Hypothalamus (tissue), 51 donors: ENCODE data around the gene PPARA.

Experiments used
- DNase-seq, 51 donors: peaks; one replicate each; lab custom pipeline; 2025; lab: John Stamatoyannopoulos, UW

Gene PPARA

DNA sequence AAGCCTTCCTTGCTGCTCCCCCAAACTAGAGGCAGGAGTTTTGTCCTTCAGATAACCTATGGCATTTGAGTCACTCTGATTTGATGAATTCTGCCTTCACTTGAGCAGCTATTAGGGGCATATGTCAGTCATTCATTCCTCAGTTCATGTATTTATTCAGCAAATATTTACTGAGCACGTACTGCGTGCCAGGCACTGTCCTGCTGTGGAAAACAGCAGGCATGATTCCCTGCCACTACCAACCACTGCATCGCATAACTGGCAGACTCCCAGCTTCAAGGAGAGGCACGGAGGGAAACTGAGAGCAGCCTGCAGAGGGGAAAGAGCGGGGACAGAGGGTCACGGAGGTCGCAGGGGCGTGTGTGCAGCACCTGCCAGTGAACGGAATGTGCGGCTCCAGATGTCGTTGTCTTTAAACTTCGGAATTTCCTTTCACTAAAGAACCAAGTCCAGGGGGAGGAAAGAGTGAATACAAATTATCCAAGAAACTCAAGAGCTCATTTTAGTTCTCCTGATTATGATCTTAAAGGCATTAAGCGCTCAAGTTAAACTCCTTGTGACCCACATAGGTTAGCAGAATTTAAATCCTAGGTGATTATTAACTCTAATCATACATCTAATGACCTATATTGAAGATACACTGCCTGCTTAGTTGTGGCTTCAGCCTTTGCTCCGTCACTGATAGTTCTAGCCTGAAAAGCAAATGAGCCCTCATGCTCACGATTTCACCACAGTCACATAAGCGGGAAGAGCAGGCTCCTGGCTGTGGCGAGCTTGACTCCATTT is 12.6 kb downstream of the PPARA start:
- no peak for DNase-seq

DNA sequence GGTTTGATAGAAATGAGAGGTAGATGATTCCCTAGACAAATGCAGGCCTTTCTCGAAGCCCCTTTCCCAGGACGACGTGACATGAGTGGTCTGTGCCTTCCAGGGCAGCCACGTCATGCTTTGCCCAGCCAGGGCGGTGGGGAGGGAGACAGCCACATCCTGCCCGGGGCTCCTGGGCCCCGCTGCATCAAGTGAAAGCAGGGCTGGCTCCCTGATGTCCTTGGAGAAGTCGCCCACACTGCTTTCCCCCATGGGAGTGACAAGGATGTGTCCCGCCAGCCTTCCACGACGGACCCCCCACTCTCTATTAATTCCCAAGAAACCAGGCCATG is 13.2 kb downstream of the PPARA start:
- no peak for DNase-seq

DNA sequence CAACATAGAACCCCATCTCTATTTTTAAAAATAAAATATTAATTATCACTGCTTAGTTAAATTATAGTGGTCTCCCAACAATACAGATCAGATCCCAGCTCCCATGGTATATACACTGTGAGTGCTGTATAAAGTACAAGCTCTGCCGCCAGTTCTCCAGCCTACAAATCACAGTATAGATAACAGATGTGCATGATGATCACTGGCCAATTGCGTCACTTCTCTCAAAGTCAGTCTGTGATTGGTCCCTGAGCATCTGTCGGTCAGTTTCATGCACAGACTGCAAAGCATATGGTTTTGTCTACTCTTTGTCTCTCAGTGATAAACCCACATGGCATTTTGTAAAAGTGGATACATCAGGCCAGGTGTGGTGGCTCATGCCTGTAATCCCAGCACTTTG is 15.7 kb downstream of the PPARA start:
- DNase-seq, result no peak

DNA sequence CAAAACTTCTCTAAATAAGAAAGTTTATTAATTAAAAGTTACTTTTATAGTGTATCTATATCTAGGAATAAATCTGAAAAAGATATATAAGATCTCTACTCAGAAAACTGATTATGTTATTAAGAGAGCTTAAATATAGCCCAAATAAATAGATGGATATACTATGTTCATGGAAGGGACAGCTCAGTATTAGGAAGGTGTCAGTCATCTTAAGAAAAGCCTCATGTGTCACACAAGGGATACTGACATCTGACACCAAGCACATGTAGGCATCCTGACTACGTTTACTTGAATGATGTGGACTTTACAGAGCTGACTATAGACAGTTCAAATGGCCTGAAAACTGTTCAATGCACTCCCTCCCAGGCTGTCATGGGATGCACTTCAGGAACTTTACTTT is 19.3 kb downstream of the PPARA start:
- no peak for DNase-seq

DNA sequence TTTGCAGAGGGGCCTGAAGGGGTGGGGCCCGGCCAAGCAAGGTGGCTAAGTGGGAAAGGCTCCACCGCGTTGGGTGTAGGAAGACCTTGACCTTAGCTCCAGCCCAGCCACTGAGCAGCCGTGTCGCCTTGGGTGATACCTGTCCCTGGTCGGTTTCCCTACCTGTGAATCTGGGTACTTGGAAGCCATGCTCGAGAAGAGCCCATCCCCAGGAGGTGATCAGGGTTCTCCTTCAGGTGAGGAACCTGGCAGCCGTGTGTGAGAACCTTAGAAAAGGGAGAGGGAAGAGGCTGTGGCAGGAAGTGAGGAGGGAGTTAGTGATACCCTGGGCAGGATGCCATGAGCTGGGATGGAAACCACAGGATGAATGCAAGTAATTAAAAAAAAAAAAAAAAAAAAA is 21.6 kb downstream of the PPARA start:
- no peak for DNase-seq

DNA sequence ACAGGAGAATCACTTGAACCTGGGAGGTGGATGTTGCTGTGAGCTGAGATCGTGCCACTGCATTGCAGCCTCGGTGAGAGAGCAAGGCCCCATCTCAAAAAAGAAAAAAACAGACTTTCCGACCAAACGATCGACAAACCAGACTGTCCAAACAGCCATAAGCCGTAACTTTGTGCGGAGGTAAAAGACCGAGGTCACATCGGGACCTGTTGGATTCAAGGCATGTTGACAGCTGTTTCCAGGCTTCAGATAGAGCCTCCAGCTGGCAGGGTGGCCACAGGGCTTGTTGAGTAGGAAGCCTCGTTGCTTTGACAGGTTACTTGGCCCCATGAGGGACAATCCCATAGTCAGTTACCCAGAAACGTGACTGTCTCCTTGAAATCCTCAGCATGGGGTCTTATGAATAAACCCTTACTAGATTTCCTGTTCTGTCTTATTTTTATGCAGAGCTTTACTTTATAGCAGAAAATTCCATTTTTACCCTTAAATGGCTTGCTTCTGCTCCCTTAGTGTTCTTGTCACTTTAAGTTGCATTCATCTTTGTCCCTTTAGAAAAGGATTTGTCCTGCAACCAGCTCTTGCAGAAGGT is 22.3 kb downstream of the PPARA start:
- DNase-seq, result peak in 1 of 51 donors; percentile 17

DNA sequence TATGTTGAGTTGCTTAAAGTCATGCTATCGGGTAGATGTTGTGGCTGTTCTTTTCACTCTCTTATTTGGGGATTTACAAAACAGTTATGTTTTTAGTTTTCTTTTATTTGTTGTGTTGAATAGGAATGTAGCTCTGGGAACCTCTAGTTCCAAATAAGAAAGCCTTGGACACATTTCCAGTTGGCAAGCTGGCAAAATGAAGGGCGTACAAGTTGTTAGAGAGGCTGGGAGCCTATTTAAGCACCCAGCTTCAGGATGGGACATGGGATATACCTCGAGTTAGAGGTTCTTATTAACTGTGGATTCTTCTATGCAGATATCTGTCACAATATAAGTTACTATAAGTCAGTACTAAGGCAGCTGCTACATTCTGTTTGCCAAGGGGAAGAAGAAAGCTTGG is 22.8 kb downstream of the PPARA start:
- peak in 5 of 51 donors; percentile 4 to 32 (median 21) for DNase-seq

DNA sequence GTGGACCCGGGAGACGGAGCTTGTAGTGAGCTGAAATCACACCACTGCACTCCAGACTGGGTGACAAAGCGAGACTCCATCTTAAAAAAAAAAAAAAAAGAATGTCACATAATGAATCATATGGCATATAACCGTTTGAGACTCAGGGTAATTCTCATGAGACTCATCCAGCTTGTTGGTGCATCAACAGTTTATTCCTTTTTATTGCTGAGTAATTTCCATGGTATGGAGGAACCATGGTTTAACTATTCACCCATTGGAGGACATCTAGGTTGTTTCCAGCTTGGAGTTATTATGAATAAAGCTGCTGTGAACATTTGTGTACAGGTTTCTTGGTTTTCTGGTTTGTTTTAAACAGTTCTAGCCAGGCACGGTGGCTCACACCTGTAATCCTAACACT is 25.3 kb downstream of the PPARA start:
- no peak for DNase-seq

DNA sequence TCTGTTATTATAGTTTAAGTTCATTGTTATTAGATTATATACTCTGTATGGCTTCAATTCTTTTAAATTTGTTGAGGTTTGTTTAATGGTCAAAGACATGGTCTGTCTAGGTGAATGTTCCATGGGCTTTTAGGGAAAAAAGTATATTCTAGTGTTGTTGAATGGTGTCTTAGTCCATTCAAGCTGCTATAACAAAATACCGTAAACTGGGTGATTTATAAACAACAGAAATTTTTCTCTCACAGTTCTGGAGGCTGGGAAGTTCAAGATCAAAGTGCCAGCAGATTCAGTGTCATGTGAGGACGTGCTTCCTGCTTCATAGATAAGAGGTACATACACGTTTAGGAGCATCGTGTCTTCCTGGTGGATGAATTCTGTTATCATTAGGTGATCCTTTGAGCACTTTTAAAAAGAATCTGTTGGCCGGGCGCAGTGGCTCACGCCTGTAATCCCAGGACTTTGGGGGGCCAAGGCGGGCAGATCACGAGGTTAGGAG is 26.2 kb downstream of the PPARA start:
- DNase-seq, result no peak

DNA sequence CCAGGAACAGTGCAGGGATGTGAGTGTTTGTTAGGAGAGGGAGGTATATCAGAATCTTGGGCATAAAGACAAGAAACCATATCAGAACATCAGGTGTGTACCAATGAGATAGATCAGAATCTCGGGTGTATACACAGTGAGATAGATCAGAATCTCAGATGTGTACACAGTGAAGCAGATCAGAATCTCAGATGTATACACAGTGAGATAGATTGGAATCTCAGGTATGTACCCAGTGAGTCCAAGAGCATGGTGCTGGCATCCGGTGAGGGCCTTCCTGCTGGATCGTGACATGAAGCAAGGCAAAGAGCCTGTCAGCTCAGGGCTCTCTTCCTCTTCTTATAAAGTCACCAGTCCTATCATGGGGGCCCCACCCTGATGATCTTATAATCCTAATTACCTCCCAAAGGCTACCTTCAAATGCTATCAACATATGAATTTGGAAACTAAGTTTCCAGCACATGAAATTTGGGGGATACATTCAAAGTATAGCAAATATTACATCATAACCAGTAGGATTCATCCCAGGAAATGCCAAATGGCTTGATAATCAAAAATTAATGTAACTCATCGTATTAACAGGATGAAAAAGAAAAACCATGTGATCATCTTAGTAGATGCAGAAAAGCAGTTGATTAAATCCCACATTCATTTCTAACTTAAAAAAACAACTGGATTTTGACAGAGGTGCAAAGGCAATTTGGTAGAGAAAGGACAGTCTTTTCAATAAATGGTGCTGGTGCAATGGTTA is 28.6 kb downstream of the PPARA start:
- DNase-seq, result no peak

DNA sequence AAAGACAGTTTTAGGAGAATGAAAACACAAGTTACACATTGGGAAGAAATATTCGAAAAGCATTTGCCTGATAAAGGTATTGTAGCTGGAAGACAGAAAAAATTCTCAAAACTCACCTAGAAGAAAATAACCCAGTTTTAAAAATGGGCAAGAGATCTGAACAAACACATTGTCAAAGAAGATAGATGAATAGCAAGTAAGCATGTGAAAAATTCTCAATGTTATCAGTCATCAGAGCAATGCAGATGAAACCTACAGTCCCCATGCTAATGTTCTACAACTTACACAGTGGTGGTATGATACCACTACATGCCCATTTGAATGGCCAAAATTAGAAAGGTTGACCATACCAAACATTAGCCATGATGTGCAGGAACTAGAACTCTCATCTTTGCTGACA is 29.4 kb downstream of the PPARA start:
- no peak for DNase-seq

DNA sequence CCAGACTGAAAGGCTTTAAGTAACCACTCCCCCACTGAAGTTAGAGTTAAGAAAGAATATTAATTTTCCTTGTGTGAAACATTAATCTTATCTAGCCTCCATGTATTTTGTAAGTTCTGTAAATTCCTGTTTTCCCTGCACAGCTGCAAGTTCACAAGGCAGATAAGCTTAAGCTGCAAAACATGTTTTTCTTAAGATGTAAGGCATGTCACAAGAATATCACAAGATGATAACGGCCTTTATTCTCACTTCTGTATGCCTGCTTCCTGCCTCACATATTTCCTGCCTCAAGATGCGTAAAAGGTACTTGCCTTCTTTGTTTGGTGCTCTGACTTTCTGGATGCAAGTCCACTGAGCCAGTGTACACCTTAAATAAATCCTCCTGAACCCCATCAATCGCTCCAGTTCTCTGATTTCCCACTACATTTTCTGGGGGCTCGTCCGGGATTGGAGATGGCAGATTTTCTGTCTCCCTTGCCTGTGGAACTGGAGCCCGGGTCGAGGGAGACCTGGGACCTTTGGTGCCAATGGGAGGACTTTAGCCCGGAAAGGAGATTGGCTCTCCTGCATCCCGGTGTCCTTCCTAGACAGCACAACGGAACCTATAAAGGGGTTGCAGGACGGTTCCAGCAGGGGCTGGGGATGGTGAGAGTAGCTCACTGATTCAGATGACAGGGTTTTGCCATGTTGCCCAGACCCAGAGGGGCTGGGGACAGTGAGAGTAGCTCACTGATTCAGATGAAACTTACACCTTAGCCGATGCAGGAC is 30.2 kb downstream of the PPARA start:
- DNase-seq, result no peak

DNA sequence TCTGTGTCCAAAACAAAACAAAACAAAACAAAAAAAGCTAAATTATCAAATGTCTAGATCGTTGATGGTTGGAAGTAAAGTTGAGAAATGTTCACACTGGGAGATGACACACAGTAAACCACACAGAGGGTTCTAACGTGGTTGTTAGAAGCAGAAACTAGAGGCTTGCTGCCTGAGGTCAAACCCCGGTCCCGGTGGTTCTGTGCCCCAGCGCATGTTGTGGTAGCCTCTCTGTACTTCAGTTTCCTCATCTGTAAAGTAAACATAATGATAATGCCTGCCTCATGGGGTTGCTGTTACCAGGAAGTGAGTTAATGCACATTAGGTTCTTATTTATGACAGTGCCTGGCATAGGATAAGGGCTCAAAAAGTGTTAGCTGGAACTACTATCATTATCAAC is 33.4 kb downstream of the PPARA start:
- no peak for DNase-seq

DNA sequence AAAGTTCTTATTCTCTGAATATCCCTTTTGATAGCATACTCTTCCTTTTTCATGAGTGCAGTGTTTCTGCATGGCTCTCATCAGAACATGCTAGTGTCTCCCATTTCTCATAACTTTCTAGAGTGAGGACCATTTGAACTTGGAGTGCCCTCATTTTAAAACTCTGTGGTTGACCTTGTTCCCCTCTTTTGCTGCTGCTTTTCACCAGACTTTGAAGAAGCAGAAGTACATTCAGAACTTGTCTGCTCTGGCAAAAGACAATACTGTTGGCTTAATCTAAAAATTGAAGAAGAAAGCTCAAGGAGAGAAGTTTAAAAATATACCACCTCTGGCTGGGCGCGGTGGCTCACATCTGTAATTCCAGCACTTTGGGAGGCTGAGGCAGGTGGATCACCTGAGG is 35.0 kb downstream of the PPARA start:
- no peak for DNase-seq

DNA sequence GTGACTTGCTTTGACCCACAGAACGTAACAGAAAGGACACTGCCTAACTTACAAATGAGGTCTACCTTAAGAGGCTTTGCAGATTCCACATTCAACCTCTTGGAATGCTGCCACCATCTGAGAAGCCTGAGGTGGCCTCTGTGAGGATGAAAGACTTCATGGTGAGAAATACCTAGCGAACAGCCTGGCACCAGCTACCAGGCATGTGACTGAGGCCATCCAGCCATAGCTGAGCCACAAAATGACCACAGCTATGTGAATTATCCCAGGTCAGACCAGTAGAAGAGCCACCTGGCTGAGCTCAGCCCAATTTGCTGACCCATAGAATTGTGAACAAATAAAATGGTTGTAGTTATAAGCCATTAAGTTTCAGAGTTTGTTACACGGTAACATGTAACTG is 37.5 kb downstream of the PPARA start:
- DNase-seq, result no peak

DNA sequence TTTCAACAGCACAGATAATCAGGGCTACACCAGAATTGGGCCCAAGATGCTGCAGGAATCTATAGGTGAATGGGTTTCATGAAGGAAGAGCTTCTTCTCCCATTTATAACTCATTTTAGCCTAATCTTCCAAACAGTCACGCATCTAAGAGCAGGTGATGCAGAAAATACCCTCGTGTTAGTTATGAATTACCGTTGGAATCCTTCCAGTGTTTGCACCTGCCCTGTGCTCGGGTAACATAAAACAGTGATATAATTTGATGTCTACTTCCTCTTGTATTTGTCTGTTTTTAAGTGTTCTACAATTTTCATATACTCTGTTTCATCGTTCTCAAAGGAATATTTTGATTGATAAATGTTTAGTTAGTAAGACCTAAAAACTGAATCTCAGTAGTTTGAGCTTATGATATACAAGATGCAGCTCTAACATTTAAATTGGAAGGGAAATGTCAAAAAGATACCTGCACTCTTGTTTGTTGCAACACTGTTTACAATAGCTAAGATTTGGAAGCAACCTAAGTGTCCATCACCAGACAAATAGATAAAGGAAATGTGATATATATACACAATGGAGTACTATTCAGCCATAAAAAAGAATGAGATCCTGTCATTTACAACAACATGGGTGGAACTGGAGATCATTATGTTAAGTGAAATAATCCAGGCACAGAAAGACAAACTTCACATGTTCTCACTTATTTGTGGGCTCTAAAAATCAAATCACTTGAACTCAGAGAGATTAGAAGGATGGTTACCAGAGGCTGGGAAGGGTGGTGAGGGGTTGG is 42.1 kb downstream of the PPARA start:
- DNase-seq, result no peak

DNA sequence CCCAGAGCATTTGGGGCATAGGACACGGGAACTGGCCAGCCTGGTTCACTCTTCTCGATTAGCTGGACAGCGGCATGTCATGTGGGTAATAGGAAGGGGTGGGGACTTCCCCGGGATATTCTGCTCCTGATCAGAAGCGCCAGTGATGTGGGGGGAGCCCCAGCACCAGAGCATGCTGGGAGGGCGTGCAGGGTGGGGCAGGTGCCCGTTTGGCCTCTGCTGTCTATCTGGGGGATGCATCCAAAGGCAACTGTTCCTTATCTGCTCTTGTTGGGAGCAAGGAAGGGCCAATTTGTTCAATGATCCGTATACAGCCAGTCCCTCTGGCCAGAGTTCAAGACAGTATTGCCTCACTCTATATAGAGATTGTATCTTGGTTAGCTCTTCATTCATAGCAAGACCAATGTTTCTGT is 43.6 kb downstream of the PPARA start:
- no peak for DNase-seq

DNA sequence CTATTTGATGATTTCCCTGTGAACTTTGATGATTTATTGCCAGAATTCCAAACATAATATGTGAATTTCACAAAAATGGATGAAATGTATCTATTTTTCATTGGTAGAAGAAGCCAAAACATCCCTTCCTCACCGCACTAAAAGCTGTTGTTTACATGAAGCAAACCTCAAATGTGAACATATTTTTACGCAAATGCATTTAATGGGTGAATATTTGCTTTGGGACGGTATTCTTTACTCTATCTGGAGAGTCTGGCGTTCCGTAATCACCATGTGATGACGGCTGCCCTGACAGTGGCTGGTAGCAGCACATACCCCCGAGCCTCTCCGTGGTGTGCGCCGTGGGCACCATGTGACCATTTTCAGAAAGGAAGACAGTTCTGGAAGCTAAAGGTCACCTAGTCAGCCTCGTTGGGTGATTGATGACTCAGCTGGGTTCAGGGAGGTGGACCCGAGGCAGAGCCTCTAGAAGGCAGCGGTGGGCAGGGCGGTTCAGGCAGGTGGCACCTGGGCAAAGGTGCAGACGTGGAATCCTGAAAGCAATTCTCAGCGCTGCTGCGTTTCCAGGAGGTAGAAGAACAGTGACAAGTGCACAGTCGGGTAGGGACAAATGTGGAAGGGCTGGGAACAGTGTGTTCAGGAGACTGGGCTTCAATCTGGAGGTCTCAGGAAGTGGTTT is 45.3 kb downstream of the PPARA start:
- DNase-seq, result no peak

DNA sequence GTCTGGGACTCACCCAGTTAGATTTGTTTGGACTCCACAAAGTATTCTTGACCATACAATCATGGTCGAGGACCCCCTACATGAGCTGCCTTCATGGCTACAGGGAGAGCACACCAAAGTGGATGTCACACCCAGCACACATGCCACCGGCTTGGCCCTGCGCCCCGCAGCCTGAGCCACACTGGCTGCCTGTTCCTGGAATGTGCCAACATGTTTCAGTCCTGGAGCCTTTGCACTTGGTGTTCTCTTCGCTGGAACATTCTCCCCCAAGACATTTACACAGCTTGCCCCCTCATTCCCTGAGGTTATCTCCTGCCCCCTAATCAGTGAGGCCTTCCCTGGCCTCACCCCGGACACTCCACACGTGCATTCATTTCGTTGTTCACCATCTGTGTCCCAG is 46.0 kb downstream of the PPARA start:
- peak in 9 of 51 donors; percentile 3 to 27 (median 15) for DNase-seq

DNA sequence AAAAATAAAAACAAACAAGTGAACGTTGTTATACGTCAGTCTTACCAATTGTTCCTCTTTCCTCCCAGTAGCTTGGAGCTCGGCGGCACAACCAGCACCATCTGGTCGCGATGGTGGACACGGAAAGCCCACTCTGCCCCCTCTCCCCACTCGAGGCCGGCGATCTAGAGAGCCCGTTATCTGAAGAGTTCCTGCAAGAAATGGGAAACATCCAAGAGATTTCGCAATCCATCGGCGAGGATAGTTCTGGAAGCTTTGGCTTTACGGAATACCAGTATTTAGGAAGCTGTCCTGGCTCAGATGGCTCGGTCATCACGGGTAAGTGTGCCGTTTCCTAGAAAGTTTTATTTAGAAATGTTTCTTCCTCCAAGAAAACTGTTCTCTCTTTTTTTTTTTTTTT is 47.9 kb downstream of the PPARA start:
- no peak for DNase-seq
